ENCODE results near the gene KMT2A. TPM values are rescaled to one million over a fixed set of nuclear protein-coding genes. Genes with fewer than 3 reads are reported as not detected.

KMT2A gene
- 11.4 to 15.1 TPM (median 13.5 TPM) in 5 replicates for total RNA-seq (2022; extraction: Qiagen RNA extraction)

DNA sequence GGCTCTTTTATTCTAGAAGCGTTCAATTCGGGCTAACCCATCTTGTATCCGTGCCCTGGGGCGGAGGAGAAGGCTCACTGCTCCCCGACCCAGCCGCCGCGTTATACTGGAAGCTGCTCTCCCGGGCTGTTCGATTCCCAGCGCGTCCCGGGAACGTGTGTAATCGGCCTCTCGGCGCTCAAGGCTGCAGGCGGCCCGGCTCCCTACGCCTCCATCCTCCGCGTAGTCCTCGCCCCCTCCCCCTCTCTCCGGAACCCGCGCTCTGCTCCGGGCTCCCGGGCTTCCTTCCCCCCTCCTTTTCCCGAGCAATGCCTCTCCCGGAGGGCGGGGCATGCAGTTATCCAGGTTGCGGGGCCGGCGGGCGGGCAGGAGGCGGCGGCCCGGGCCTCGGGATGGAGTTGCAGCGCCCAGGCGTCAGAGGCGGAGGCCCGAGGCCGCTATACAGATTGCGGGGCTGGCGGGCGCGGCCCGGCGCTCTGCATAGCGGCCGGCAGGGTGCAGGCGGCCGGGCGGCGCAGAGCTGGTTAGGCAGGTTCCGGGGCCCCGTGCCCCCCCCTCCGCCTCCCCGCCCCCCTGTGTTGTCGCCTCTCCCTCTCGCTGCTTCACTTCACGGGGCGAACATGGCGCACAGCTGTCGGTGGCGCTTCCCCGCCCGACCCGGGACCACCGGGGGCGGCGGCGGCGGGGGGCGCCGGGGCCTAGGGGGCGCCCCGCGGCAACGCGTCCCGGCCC is at the start of gene KMT2A:
Gene KMT2A (plus strand): TSS at position 600 of the 732 bp plus-strand sequence. CDS start 21 bp downstream, at position 621.

DNA sequence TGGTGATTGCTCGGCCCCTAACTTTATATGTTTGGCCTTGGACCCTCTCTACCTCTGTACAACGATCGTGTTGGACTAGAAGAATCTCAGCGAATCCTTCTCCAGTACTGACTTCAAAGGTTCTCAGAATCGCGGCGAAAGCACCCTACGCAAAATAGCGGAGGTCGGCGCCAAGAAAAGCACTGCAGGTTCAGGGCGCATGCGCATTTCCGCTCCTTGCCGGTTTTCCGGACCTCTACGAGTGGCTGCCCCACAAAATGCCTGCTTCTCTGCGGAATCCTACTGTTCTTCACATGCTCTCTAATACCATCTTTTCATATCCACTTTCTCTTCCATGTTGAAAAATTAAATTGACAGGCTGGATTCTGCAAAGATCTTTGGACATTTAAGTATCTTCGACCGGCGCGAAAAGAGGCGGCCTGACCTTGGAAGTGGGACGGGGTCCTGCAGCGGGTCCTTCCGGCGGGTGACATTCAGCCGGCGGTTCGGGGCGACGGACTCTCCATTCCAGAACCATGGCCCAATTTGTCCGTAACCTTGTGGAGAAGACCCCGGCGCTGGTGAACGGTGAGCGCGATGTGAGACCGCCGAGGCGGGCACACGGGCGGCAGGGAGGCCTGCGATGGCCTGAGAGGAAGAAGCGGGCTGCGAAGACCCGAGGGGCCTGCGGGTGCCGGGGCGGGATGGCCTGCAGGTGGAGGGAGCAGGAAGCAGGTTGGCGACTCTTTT is 35.0 kb upstream of the KMT2A start, which contains the start of gene ATP5MG:
Gene ATP5MG (plus strand): TSS at position 456 of the 729 bp plus-strand sequence. CDS start 60 bp downstream, at position 516.

DNA sequence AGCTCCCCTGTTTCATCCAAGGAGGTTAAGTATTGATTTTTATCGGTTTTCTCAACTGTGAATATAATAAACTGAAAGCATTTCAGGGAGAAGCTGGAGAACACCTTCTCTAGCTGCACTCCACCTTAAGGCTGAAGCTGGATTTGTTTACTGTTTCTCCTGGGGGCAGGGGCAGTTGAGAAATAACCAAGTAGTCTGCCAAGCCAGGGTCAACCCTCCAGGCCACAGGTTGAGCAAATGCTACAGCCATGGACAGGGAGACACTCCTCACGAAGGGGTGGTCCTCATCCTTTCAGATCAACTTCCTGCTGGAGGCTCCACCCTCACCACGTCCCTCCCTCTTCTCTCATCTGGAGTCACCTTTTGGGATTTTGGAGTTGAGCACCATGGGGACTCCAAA is 90.8 kb downstream of the KMT2A start, which contains the start of gene TTC36:
Gene TTC36 (plus strand): TSS at position 366 of the 400 bp plus-strand sequence. CDS start 21 bp downstream, at position 387.

DNA sequence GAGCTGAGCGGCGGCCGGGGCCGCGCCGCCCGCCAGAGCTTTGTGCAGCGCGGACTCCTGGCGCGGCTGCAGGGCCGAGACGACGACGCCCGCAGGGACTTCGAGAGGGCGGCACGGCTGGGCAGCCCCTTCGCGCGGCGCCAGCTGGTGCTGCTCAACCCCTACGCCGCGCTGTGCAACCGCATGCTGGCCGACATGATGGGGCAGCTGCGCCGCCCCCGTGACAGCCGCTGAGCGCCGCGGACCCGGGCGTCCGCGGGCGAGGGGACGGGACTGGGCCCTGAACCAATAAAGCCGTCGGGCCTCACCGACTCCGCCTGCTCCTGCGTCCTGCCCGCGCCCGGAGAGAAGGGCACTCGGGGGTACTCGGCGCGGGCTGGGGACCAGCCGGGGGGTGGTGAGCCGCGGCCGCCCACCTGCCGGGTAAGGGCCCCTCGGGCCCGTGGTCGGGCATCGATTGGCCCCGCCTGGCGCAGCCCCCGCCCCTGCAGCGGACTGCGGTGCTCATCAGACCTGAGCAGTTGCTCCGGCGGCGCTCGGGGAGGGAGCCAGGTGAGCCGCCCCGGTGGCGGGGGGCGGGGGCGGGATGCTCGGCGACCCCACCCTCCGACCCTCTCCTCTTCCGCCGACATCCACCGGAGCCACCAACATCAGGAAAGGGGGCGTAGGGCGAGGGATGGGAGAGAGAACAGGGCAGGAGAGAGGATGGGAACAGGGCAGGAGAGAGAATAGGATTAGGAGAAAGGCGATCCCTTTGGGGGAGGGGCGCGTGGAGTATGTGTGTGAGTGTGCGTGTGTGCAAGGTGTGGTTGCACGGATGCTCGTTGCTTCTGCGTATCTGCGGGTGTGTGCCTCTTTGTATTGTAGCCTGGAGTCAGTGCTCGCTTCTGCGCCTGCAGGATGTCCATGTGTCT is 94.6 kb downstream of the KMT2A start, which contains the start of gene TMEM25:
Gene TMEM25 (plus strand): TSS at position 510 of the 914 bp plus-strand sequence. CDS start 610 bp downstream, outside the sequence.

DNA sequence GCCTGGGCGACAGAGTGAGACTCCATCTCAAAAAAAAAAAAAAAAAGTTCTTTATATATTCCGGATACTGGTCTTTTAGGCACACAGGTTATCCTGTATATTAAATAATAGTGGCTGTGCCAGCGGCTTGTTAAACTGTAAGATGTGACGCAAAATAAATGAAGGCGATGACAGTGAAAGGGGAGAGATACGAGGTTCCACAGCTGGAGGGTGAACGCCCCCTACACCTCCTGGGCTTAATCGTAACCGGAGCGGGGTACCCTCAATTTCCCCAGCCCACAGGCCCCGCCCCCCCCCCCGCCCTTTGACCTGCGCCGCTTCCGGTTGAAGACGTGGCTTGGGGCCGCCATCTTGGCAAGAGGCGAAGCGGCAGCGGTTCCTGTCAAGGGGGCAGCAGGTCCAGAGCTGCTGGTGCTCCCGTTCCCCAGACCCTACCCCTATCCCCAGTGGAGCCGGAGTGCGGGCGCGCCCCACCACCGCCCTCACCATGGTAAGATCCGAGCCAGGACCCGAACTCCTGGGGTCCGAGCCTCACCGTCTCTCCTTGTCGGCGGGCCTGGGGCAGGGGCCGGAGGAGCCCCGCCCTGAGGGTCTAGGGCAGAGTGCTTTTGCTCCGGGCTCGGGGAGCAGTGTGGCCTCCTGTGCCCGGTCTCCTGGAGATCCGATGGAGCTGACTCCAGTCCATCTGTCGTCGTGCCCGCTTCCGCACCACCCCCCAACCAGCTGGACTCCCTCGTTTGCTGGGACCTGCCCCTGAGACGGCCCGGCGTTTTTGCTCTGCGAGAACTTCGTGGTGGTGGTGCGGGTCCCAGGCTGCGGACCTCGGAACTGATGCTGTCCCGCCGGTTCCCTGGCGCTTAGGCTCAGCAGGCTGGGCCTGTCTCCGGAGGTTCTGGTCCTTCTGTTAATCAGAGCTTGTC is 136.0 kb downstream of the KMT2A start, which contains the start of gene ARCN1:
Gene ARCN1 (plus strand): TSS at position 349 of the 920 bp plus-strand sequence. CDS start 139 bp downstream, at position 488.

Other genes with a start within 250 kb of the KMT2A start
- gene JAML, start 211.5 kb upstream of the KMT2A start, total RNA-seq (2022; extraction: Qiagen RNA extraction) = not detected in 5 replicates
- 0.29 to 0.47 TPM (median 0.32 TPM) in 5 replicates for gene MPZL3, start 184.1 kb upstream of the KMT2A start, total RNA-seq (2022; extraction: Qiagen RNA extraction)
- gene MPZL2, start 172.2 kb upstream of the KMT2A start, total RNA-seq (2022; extraction: Qiagen RNA extraction) = 0.15 TPM in 1 of 5 replicates, not detected in the others
- not detected in 5 replicates for gene CD3E, start 131.8 kb upstream of the KMT2A start, total RNA-seq (2022; extraction: Qiagen RNA extraction)
- gene CD3D, start 93.8 kb upstream of the KMT2A start, total RNA-seq (2022; extraction: Qiagen RNA extraction) = not detected in 5 replicates
- not detected in 5 replicates for gene CD3G, start 92.1 kb upstream of the KMT2A start, total RNA-seq (2022; extraction: Qiagen RNA extraction)
- gene UBE4A, start 76.9 kb upstream of the KMT2A start, total RNA-seq (2022; extraction: Qiagen RNA extraction) = 8.8 to 11.4 TPM (median 9.7 TPM) in 5 replicates
- gene ATP5MG, start 34.9 kb upstream of the KMT2A start, total RNA-seq (2022; extraction: Qiagen RNA extraction) = 163 to 210 TPM (median 186 TPM) in 5 replicates
- not detected in 5 replicates for gene TTC36, start 91.0 kb downstream of the KMT2A start, total RNA-seq (2022; extraction: Qiagen RNA extraction)
- gene TMEM25, start 94.7 kb downstream of the KMT2A start, total RNA-seq (2022; extraction: Qiagen RNA extraction) = 0.17 to 0.88 TPM (median 0.44 TPM) in 5 replicates
- gene IFT46, start 129.4 kb downstream of the KMT2A start, total RNA-seq (2022; extraction: Qiagen RNA extraction) = 15.0 to 19.3 TPM (median 17.4 TPM) in 5 replicates
- 85.6 to 100.0 TPM (median 87.1 TPM) in 5 replicates for gene ARCN1, start 135.9 kb downstream of the KMT2A start, total RNA-seq (2022; extraction: Qiagen RNA extraction)
- gene PHLDB1, start 171.1 kb downstream of the KMT2A start, total RNA-seq (2022; extraction: Qiagen RNA extraction) = 7.8 to 10.3 TPM (median 9.1 TPM) in 5 replicates
- not detected in 5 replicates for gene TREH, start 243.2 kb downstream of the KMT2A start, total RNA-seq (2022; extraction: Qiagen RNA extraction)

Data from A549 treated with CORT108297 at 1 μM for 4 hours (cell line).